HepG2 (cell line): ENCODE measurements around the gene CSNK1G1. TPM values are rescaled to one million over a fixed set of nuclear protein-coding genes. Genes with fewer than 3 reads are reported as not detected.

Experiments
- ATAC-seq: fragments of 200-7000 bp; cut with Tn5 transposase; 3 replicates; pipeline ENCODE4 v1.9.1; 2020; ENCODE audit warnings: mild to moderate bottlenecking, moderate library complexity
- BruUV-seq: library from RNA; stranded (reverse); fragments of 400-500 nt; replicated peaks from 2 replicates; lab custom pipeline; 2021; lab: Mats Ljungman, UMichigan
- CTCF ChIA-PET: fragments of 300-600 bp; formaldehyde crosslinking; extraction: SDS; loops from one replicate; lab custom pipeline; 2021; ENCODE audit warnings: low total read pairs, inconsistent platforms, low intra/inter-chr PET ratio; lab: Yijun Ruan, JAX
- POLR2A ChIA-PET: fragments of 350-600 bp; sonication (Branson Sonifier 250); formaldehyde crosslinking; loops from one replicate; lab custom pipeline; 2020; ENCODE audit warnings: antibody characterized with exemption, inconsistent platforms; lab: Yijun Ruan, JAX
- DNase-seq: peaks from one replicate; pipeline ENCODE4 v3.0.0-alpha.2; 2015; ENCODE audit warnings: low spot score
- FAIRE-seq: peaks from 3 replicates; lab custom pipeline; 2011; peaks lifted over from hg19 to GRCh38; lab: Jason Lieb, UNC
- H2AFZ ChIP-seq: one replicate; pipeline ENCODE4 v1.6.1; 2011; ENCODE audit warnings: low read length, inconsistent platforms
- H3K27ac ChIP-seq: fragments of 300-600 bp; 3 replicates; pipeline ENCODE4 v1.8.0; 2011; ENCODE audit warnings: mixed run types, mild to moderate bottlenecking, mixed read lengths, low read length, inconsistent platforms; ENCODE audit not compliant: insufficient read depth; ENCODE audit errors: extremely low read length
- H3K27me3 ChIP-seq, 2 experiments: fragments of 200-600 bp in 1 of 2; 2 replicates in 1 of 2; 3 replicates in 1 of 2; pipeline versions ENCODE4 v1.6.0 to v1.8.0; 2011; ENCODE audit warnings: low read length in 2 of 2, mild to moderate bottlenecking in 2 of 2, moderate library complexity in 2 of 2, inconsistent platforms in 1 of 2; ENCODE audit not compliant: insufficient read depth in 2 of 2, control insufficient read depth in 1 of 2
- H3K36me3 ChIP-seq, 2 experiments: fragments of 200-600 bp in 1 of 2; replicated peaks in 1 of 2; 2 replicates in 1 of 2; 3 replicates in 1 of 2; pipeline versions ENCODE4 v1.5.1 to v1.8.0; 2011; ENCODE audit warnings: low read length in 2 of 2, inconsistent platforms in 1 of 2; ENCODE audit not compliant: insufficient read depth in 2 of 2, control insufficient read depth in 1 of 2
- H3K4me1 ChIP-seq: 2 replicates; pipeline ENCODE4 v1.5.1; 2012; ENCODE audit warnings: low read length, inconsistent platforms; ENCODE audit not compliant: insufficient read depth
- H3K4me2 ChIP-seq: 2 replicates; pipeline ENCODE4 v1.6.0; 2011; ENCODE audit warnings: low read depth, low read length, inconsistent platforms
- H3K4me3 ChIP-seq, 3 experiments: fragments of 200-600 bp in 1 of 3; sonication (generic), shearing (Covaris generic) in 1 of 3; replicated peaks in 1 of 3; 2 replicates each; pipeline ENCODE4 v1.5.1; 2011 to 2016; ENCODE audit warnings: low read length in 3 of 3, inconsistent platforms in 2 of 3, low read depth in 2 of 3, mild to moderate bottlenecking in 2 of 3, control low read depth in 1 of 3, mixed read lengths in 1 of 3; ENCODE audit not compliant: insufficient read depth in 1 of 3
- H3K79me2 ChIP-seq: one replicate; pipeline ENCODE4 v1.6.1; 2011; ENCODE audit warnings: low read length, inconsistent platforms; ENCODE audit not compliant: insufficient read depth
- H3K9ac ChIP-seq: 2 replicates; pipeline ENCODE4 v1.6.0; 2011; ENCODE audit warnings: mild to moderate bottlenecking, low read depth, low read length, inconsistent platforms; ENCODE audit not compliant: insufficient read depth
- H3K9me3 ChIP-seq: 2 replicates; pipeline ENCODE4 v1.5.1; 2012; ENCODE audit warnings: mild to moderate bottlenecking, low read length
- H4K20me1 ChIP-seq: 2 replicates; pipeline ENCODE4 v1.6.0; 2011; ENCODE audit warnings: inconsistent platforms, mild to moderate bottlenecking, low read length, moderate library complexity; ENCODE audit not compliant: insufficient read depth
- ARID2 ChIP-seq: sonication (generic); formaldehyde crosslinking; IDR thresholded peaks from 2 replicates; pipeline ENCODE4 v1.8.1; 2022; ENCODE audit warnings: mild to moderate bottlenecking, missing genetic modification reagents, borderline replicate concordance
- ARID3A ChIP-seq: IDR thresholded peaks from 2 replicates; pipeline ENCODE4 v1.6.1; 2012; ENCODE audit warnings: low read depth, low read length, improper control_type of control experiment
- CEBPZ ChIP-seq: IDR thresholded peaks from 2 replicates; pipeline ENCODE4 v1.6.1; 2012; ENCODE audit warnings: low read length, improper control_type of control experiment
- DNMT1 ChIP-seq: sonication (generic); formaldehyde crosslinking; IDR thresholded peaks from 2 replicates; pipeline ENCODE4 v1.5.1; 2020; ENCODE audit warnings: mild to moderate bottlenecking, missing genetic modification reagents
- ELF3 ChIP-seq: IDR thresholded peaks from 2 replicates; pipeline ENCODE4 v1.6.1; 2016; ENCODE audit warnings: missing genetic modification reagents, missing compliant biosample characterization
- HCFC1 ChIP-seq: fragments of 150-350 bp; IDR thresholded peaks from 2 replicates; pipeline ENCODE4 v1.6.1; 2014; ENCODE audit warnings: low read depth, low read length
- HOXD1 ChIP-seq: sonication (generic); formaldehyde crosslinking; IDR thresholded peaks from 2 replicates; pipeline ENCODE4 v1.5.0; 2020; ENCODE audit warnings: missing genetic modification reagents
- NR2C2 ChIP-seq: sonication (generic); formaldehyde crosslinking; IDR thresholded peaks from 2 replicates; pipeline ENCODE4 v1.4.0; 2020; ENCODE audit warnings: missing genetic modification reagents, mild to moderate bottlenecking, moderate library complexity, borderline replicate concordance
- SCMH1 ChIP-seq: sonication (generic); formaldehyde crosslinking; IDR thresholded peaks from 2 replicates; pipeline ENCODE4 v1.9.0; 2021; ENCODE audit warnings: missing genetic modification reagents, mild to moderate bottlenecking, borderline replicate concordance
- SMC3 ChIP-seq: IDR thresholded peaks from 2 replicates; pipeline ENCODE4 v1.6.1; 2011; ENCODE audit warnings: low read length, improper control_type of control experiment
- ZFP36L2 ChIP-seq: sonication (generic); formaldehyde crosslinking; IDR thresholded peaks from 2 replicates; pipeline ENCODE4 v1.4.0; 2020; ENCODE audit warnings: missing genetic modification reagents
- ZNF550 ChIP-seq: sonication (generic); formaldehyde crosslinking; IDR thresholded peaks from 2 replicates; pipeline ENCODE4 v1.4.0; 2020; ENCODE audit warnings: mild to moderate bottlenecking, missing genetic modification reagents, borderline replicate concordance
- ZNF607 ChIP-seq: sonication (generic); formaldehyde crosslinking; IDR thresholded peaks from 2 replicates; pipeline ENCODE4 v1.5.1; 2020; ENCODE audit warnings: missing genetic modification reagents, mild to moderate bottlenecking, borderline replicate concordance
- ZNF614 ChIP-seq: IDR thresholded peaks from 2 replicates; pipeline ENCODE4 v1.6.1; 2018; ENCODE audit warnings: missing biosample characterization, missing genetic modification reagents, inconsistent platforms, borderline replicate concordance
- ZNF713 ChIP-seq: sonication (generic); formaldehyde crosslinking; IDR thresholded peaks from 2 replicates; pipeline ENCODE4 v1.4.0; 2020; ENCODE audit warnings: mild to moderate bottlenecking, missing genetic modification reagents
- WGBS: methylation state at CpG from one replicate; pipeline ENCODE4 v1.1.6; 2017; ENCODE audit warnings: low lambda C conversion rate; 5-methylcytosine and 5-hydroxymethylcytosine counted together
- in situ Hi-C: cut with HindIII; loops from 2 replicates; pipeline ENCODE4 v1.10.0; 2017; ENCODE audit warnings: low pct_unique_long_range_greater_than_20kb; ENCODE audit not compliant: extremely low pct_ligation_motif_present
- intact Hi-C: fragments of 100-400 bp; cut with micrococcal nuclease; formaldehyde crosslinking; loops from one replicate; pipeline ENCODE4 v1.10.0; 2022; ENCODE audit not compliant: unreplicated experiment
- polyA plus RNA-seq, 8 experiments: library from polyadenylated mRNA; depleted of rRNA in 3 of 8; stranded (reverse) in 7 of 8; unstranded in 1 of 8; fragments of >200 nt; fragmentation: Illumina TruSeq in 4 of 8; extraction: Trizol in 4 of 8; gene quantifications; 2 replicates each; pipeline versions ENCODE4 v1.2.1 to v1.2.3, GENCODE V29; 2011 to 2016; ENCODE audit warnings: low read depth in 4 of 8, missing spikeins in 1 of 8, mixed read lengths in 1 of 8; ENCODE audit not compliant: insufficient read depth in 1 of 8
- total RNA-seq, 5 experiments: library from RNA; depleted of rRNA; stranded (reverse); fragments of >200 nt; fragmentation: Illumina TruSeq; extraction: Trizol; gene quantifications; 2 replicates each; pipeline ENCODE4 v1.2.3, GENCODE V29; 2016; ENCODE audit warnings: low read depth in 1 of 5

CSNK1G1 gene
- total and polyA plus RNA-seq, 2 of the 13 experiments (the other 11 are each of a cell fraction or from before 2014, with no cell fraction given) = 8.5 to 12.6 TPM

- Histone ChIP-seq H3K27me3 (no peaks in the 10 kb centered on the region), H2AFZ (no peak overlapping the region), H3K79me2 (peaks cover 3% of the 10 kb centered on the region), H3K4me3 (no peak overlapping the region), H3K9ac (no peak overlapping the region), H3K4me2 (no peak overlapping the region), H4K20me1 (no peaks in the 10 kb centered on the region), H3K27ac (no peak overlapping the region), H3K36me3 (peaks cover 28 to 84% of the 10 kb centered on the region in 2 experiments), H3K4me1 (no peaks in the 10 kb centered on the region), H3K9me3 (no peaks in the 10 kb centered on the region)
- DNase-seq (no peak), FAIRE-seq (no peak), ATAC-seq (no peak)
- POLR2A ChIA-PET = no interaction called here
- WGBS = 72% methylated on average over 3 of the region's 3 CpGs
- no TSS peak for BruUV-seq
- intact Hi-C loops = no loop called here
- in situ Hi-C loops = no loop called here
- TF ChIP-seq ELF3 (CRISPR knock-in tag) = no peak
- no peak for TF ChIP-seq ZFP36L2
- no peak for TF ChIP-seq ARID2 (CRISPR knock-in tag)
- TF ChIP-seq SMC3 = no peak
- TF ChIP-seq ZNF614 (CRISPR knock-in tag) = no peak
- no peak for TF ChIP-seq NR2C2 (CRISPR knock-in tag)
- CTCF ChIA-PET = no interaction called here
Measured at GRCh38 chr15:64125978-64126377, 230.0 kb downstream of the CSNK1G1 start.

GRCh38 chr15:64122936-64123351 lies 233.0 kb downstream of the CSNK1G1 start:
- FAIRE-seq (no peak), ATAC-seq (no peak), DNase-seq (no peak)
- intact Hi-C loops = no loop called here
- Histone ChIP-seq H3K36me3 (peaks cover 24 to 86% of the 10 kb centered on the region in 2 experiments), H3K9me3 (no peaks in the 10 kb centered on the region), H3K9ac (no peak overlapping the region), H3K4me2 (no peak overlapping the region), H3K27me3 (no peaks in the 10 kb centered on the region), H4K20me1 (no peaks in the 10 kb centered on the region), H3K4me3 (no peak overlapping the region), H3K79me2 (peaks cover 3% of the 10 kb centered on the region), H2AFZ (no peak overlapping the region), H3K4me1 (no peaks in the 10 kb centered on the region), H3K27ac (no peak overlapping the region)
- BruUV-seq = no TSS peak
- POLR2A ChIA-PET = no interaction called here
- in situ Hi-C loops = no loop called here
- 97% methylated on average over 3 of the region's 3 CpGs for WGBS
- CTCF ChIA-PET = no interaction called here
- TF ChIP-seq ZNF607 (CRISPR knock-in tag) (no peak), CEBPZ (no peak), HOXD1 (CRISPR knock-in tag) (no peak), HCFC1 (no peak), ZNF713 (CRISPR knock-in tag) (no peak), ZNF550 (no peak), ARID3A (no peak), DNMT1 (CRISPR knock-in tag) (no peak), SCMH1 (CRISPR knock-in tag) (no peak)
